Chondrocyte (in vitro differentiated cells): Measurements from ENCODE around the gene ACE. TPM values are rescaled to one million over a fixed set of nuclear protein-coding genes. Genes with fewer than 3 reads are reported as not detected.

ENCODE experiments used
- DNase-seq: peaks from one replicate; pipeline ENCODE4 v3.0.0; 2021; ENCODE audit warnings: mixed read lengths, low spot score
- H3K27ac Mint-ChIP-seq: one replicate; pipeline ENCODE4 v1.8.0; 2021; ENCODE audit warnings: mild to moderate bottlenecking, moderate library complexity, mixed read lengths; ENCODE audit not compliant: unreplicated experiment
- H3K27me3 Mint-ChIP-seq: 2 replicates; pipeline ENCODE4 v1.8.0; 2021; ENCODE audit warnings: low read depth, mixed read lengths
- H3K36me3 Mint-ChIP-seq: 2 replicates; pipeline ENCODE4 v1.8.0; 2021; ENCODE audit warnings: low read depth, mixed read lengths
- H3K4me1 Mint-ChIP-seq: 2 replicates; pipeline ENCODE4 v1.8.0; 2021; ENCODE audit warnings: low read depth, mild to moderate bottlenecking, mixed read lengths
- H3K4me3 Mint-ChIP-seq: one replicate; pipeline ENCODE4 v1.8.0; 2021; ENCODE audit warnings: mild to moderate bottlenecking, moderate library complexity, mixed read lengths; ENCODE audit not compliant: unreplicated experiment
- H3K9me3 Mint-ChIP-seq: 2 replicates; pipeline ENCODE4 v1.8.0; 2021; ENCODE audit warnings: low read depth, mixed read lengths
- total RNA-seq: library from RNA; stranded (reverse); gene quantifications from 3 replicates; pipeline ENCODE4 v1.2.1, GENCODE V29; 2021
- TF ChIP-seq, protein P1 (sequence below): fragments of 200-600 bp; sonication (generic); IDR thresholded peaks from 2 replicates; pipeline ENCODE4 v1.5.0; 2021; ENCODE audit warnings: antibody characterized with exemption, mild to moderate bottlenecking, moderate library complexity

Gene ACE
- total RNA-seq, 1 donor from 2014 or later: 0.52 TPM

DNA sequence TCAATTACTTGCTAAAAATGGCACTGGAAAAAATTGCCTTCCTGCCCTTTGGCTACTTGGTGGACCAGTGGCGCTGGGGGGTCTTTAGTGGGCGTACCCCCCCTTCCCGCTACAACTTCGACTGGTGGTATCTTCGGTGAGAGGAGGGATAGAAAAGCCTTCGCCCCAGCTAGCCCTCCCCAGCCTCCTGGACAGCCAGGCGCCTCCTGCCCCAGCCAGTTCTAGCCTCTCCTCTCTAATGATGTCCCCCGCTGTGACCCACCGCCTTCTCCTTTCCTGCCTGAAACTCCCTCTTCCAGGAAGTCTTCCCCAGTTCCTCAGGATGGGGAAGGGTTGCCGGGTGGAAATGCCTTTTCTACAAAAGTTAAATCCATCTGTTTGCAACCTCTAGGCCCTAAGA lies 6.2 kb downstream of the ACE start:
- Mint-ChIP-seq H3K27ac (no peak overlapping the region), H3K27me3 (peaks cover 13% of the 10 kb centered on the region), H3K9me3 (no peaks in the 10 kb centered on the region), H3K36me3 (no peaks in the 10 kb centered on the region), H3K4me3 (no peak overlapping the region), H3K4me1 (peaks cover 4% of the 10 kb centered on the region)
- DNase-seq: no peak
- TF ChIP-seq, protein P1, sequence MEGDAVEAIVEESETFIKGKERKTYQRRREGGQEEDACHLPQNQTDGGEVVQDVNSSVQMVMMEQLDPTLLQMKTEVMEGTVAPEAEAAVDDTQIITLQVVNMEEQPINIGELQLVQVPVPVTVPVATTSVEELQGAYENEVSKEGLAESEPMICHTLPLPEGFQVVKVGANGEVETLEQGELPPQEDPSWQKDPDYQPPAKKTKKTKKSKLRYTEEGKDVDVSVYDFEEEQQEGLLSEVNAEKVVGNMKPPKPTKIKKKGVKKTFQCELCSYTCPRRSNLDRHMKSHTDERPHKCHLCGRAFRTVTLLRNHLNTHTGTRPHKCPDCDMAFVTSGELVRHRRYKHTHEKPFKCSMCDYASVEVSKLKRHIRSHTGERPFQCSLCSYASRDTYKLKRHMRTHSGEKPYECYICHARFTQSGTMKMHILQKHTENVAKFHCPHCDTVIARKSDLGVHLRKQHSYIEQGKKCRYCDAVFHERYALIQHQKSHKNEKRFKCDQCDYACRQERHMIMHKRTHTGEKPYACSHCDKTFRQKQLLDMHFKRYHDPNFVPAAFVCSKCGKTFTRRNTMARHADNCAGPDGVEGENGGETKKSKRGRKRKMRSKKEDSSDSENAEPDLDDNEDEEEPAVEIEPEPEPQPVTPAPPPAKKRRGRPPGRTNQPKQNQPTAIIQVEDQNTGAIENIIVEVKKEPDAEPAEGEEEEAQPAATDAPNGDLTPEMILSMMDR: no peak

DNA sequence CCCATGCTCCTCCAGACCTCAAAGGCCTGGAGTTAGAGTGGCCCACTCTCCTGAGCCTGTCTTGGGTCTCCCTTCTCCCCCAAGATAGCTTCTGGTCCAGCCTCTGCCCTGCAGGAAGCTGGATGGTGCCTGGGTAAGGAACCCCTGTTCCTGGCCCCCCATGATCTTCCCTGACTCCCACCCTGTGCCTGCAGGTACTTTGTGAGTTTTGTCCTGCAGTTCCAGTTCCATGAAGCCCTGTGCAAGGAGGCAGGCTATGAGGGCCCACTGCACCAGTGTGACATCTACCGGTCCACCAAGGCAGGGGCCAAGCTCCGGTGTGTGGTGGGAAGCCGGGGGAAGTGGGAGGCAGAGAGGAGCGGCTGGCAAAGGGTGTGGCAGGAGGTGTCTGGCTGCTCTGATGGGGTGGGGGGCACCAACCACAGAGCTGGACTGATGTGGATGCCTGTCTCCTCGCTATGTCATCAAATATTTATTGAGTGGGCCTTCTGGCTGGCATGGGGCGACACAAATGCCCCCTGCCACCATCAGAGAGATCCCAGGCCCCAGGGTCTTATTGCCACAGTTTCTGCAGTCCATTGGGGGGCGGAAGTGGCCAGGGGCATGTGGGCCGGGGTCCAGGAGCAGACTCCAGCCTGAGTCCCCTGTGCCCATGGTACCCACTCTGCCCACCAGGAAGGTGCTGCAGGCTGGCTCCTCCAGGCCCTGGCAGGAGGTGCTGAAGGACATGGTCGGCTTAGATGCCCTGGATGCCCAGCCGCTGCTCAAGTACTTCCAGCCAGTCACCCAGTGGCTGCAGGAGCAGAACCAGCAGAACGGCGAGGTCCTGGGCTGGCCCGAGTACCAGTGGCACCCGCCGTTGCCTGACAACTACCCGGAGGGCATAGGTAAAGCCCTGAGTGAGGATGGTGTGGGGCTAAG lies 7.1 kb downstream of the ACE start:
- H3K36me3 Mint-ChIP-seq: no peaks in the 10 kb centered on the region
- H3K27ac Mint-ChIP-seq: no peak overlapping the region
- TF ChIP-seq, protein P1: no peak
- H3K9me3 Mint-ChIP-seq: no peaks in the 10 kb centered on the region
- no peak overlapping the region for H3K4me3 Mint-ChIP-seq
- H3K27me3 Mint-ChIP-seq: peaks cover 11% of the 10 kb centered on the region
- no peak for DNase-seq
- H3K4me1 Mint-ChIP-seq: peaks cover 2% of the 10 kb centered on the region

GRCh38 chr17:63486317-63487013 lies 9.6 kb downstream of the ACE start:
- Mint-ChIP-seq H3K9me3 (no peaks in the 10 kb centered on the region), H3K4me1 (no peaks in the 10 kb centered on the region), H3K27me3 (peaks cover 23% of the 10 kb centered on the region), H3K36me3 (no peaks in the 10 kb centered on the region), H3K27ac (no peak overlapping the region), H3K4me3 (no peak overlapping the region)
- peak; percentile 49 for DNase-seq
- TF ChIP-seq, protein P1: no peak

GRCh38 chr17:63487014-63487339 lies 10.1 kb downstream of the ACE start:
- no peaks in the 10 kb centered on the region for H3K9me3 Mint-ChIP-seq
- H3K4me1 Mint-ChIP-seq: no peaks in the 10 kb centered on the region
- TF ChIP-seq, protein P1: no peak
- peaks cover 28% of the 10 kb centered on the region for H3K27me3 Mint-ChIP-seq
- no peak overlapping the region for H3K4me3 Mint-ChIP-seq
- DNase-seq: peak; percentile 71
- no peaks in the 10 kb centered on the region for H3K36me3 Mint-ChIP-seq
- H3K27ac Mint-ChIP-seq: no peak overlapping the region

DNA sequence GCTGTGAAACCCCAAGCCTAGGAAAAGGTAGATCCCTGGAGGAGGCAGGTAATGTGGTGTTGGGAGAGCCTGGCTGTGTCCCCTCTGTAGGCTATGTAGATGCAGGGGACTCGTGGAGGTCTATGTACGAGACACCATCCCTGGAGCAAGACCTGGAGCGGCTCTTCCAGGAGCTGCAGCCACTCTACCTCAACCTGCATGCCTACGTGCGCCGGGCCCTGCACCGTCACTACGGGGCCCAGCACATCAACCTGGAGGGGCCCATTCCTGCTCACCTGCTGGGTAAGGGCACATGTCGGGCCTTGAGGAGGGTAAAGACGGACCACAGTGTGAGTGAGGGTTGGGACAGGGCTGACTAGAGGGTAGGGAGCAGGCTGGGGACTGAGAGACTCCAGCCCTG lies 12.0 kb downstream of the ACE start:
- Mint-ChIP-seq H3K4me1 (no peaks in the 10 kb centered on the region), H3K9me3 (no peaks in the 10 kb centered on the region), H3K4me3 (no peak overlapping the region), H3K27me3 (peaks cover 31% of the 10 kb centered on the region), H3K27ac (no peak overlapping the region), H3K36me3 (no peaks in the 10 kb centered on the region)
- peak; percentile 76 for DNase-seq
- TF ChIP-seq, protein P1: no peak
